T-helper 2 cell treated with Interferon-gamma antibody and Interleukin-4, amounts not matched to agents 5 μg/mL and 100 μg/mL, for 36 hours (primary cell): ENCODE results near the gene CABP7.

ENCODE experiments used
- DNase-seq: peaks from one replicate; pipeline ENCODE4 v3.0.0; 2021; ENCODE audit warnings: low spot score
- H3K27ac Mint-ChIP-seq: one replicate; pipeline ENCODE4 v1.8.0; 2021; ENCODE audit warnings: mild to moderate bottlenecking, mixed read lengths
- H3K27me3 Mint-ChIP-seq: one replicate; pipeline ENCODE4 v1.8.0; 2021; ENCODE audit warnings: low read depth, mixed read lengths
- H3K36me3 Mint-ChIP-seq: one replicate; pipeline ENCODE4 v1.8.0; 2021; ENCODE audit warnings: low read depth, mixed read lengths
- H3K4me1 Mint-ChIP-seq: one replicate; pipeline ENCODE4 v1.8.0; 2021; ENCODE audit warnings: low read depth, mixed read lengths
- H3K4me3 Mint-ChIP-seq: one replicate; pipeline ENCODE4 v1.8.0; 2022; ENCODE audit warnings: mild to moderate bottlenecking, moderate library complexity, mixed read lengths
- H3K9me3 Mint-ChIP-seq: one replicate; pipeline ENCODE4 v1.8.0; 2021; ENCODE audit warnings: mixed read lengths

CABP7 gene

DNA sequence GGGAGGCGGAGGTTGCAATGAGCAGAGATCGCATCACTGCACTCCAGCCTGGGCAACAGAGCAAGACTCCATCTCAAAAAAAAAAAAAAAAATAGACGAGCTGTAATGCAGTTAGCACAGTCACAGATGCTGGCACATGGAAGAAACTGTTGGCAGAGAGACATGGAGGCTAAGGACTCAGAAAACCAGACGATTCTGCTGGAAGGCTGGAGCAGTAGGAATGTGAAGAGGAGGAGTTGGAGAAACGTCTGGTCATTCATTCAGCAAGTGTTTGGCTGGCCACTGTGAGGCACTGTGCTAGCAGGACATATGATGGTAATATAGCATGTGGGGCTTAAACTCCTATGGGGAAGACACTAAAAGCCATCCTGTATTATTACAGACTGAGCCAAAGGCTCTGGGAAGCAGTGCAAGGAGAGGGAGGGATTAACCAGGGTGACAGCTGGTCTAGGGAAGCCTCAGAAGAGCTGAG is 52.4 kb downstream of the CABP7 start:
- DNase-seq: no peak
- Mint-ChIP-seq H3K4me1 (peaks cover 10% of the 10 kb centered on the region), H3K4me3 (no peak overlapping the region), H3K9me3 (no peaks in the 10 kb centered on the region), H3K36me3 (peaks cover 22% of the 10 kb centered on the region), H3K27ac (no peak overlapping the region), H3K27me3 (no peaks in the 10 kb centered on the region)

DNA sequence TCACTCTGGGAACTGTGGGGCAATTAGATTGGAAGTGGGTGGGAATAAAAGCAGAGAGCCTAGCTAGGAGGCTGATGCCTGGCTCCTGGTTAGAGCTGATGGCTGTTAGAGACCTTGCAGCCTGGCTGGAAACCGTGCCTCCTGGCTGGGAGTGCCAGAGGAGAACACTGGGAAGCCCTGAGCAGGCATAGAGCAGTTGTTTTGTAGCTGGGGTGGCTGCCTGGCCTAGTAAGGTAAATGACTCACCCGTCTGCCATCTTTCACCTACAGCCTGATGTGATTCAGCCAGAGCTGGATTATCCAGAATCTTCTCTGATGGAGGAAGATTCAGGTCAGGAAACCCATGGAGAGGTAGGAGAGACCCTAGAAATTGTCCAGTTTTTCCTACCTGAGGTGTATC is 53.4 kb downstream of the CABP7 start:
- no peak overlapping the region for H3K4me3 Mint-ChIP-seq
- H3K4me1 Mint-ChIP-seq: peaks cover 5% of the 10 kb centered on the region
- DNase-seq: no peak
- no peak overlapping the region for H3K27ac Mint-ChIP-seq
- H3K9me3 Mint-ChIP-seq: no peaks in the 10 kb centered on the region
- peaks cover 19% of the 10 kb centered on the region for H3K36me3 Mint-ChIP-seq
- no peaks in the 10 kb centered on the region for H3K27me3 Mint-ChIP-seq

DNA sequence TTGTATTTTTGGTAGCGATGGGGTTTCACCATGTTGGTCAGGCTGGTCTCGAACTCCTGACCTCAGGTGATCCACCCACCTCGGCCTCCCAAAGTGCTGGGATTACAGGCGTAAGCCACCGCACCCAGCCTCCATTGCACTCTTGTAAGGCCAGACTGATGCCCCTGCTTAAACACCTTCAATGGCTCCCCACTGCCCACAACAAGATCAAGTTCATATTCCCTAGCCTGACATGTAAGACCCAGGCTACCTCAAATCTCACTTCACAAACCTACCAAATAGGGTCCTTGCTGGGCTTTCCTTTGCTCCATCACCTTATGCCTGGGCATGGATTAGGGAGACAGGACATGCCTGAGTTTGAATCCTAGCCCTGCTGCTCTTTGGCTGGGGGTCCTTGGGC is 60.4 kb downstream of the CABP7 start:
- Mint-ChIP-seq H3K27ac (no peak overlapping the region), H3K4me1 (no peaks in the 10 kb centered on the region), H3K4me3 (no peak overlapping the region), H3K9me3 (no peaks in the 10 kb centered on the region), H3K36me3 (no peaks in the 10 kb centered on the region), H3K27me3 (no peaks in the 10 kb centered on the region)
- DNase-seq: no peak

DNA sequence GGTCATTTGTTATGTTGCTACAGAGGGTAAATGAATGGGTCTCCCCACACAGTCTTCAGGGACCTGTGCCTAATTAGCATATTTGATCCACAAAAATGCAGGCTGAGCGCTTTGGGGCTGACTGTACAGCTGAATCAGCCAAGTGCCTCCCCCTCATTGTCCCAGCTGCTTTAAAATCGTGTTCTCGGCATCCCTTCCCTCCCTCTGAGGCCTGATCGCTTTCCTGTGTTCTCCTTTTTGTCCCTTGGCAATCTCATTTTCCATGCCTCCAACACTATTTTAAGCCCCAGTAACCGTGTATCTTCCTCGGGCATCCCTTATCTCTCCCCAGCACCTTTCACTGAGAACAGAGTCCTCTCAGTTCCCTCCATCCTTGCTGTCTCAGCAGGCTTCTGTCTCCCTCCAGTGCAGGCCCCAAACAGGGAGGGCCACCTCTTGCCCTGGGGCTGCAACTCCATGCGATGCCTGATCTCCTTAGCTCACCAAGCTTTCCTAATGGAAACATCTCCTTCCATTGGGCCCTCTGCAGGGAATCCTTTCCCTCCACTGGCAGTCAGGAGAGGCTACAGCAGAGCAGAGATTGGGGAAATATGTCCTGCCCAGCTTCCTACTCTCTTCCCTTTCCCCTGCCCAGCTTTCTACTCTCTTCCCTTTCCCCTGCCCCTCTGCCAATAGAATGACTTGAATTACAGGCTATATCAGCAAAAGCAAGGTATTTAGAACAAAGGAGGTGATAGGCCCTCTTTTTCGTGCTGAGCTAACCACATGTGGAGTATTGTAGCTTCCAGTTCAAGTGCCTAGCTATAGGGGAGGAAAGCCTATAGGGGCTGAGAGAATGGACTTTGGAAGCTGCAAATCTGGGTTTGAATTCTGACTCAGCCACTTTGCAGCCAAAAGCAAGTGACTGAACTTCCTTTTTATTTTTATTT is 61.2 kb downstream of the CABP7 start:
- Mint-ChIP-seq H3K4me1 (no peaks in the 10 kb centered on the region), H3K27ac (no peak overlapping the region), H3K36me3 (no peaks in the 10 kb centered on the region), H3K4me3 (no peak overlapping the region), H3K9me3 (no peaks in the 10 kb centered on the region), H3K27me3 (no peaks in the 10 kb centered on the region)
- DNase-seq: no peak
